IMR-90 (cell line): ENCODE results near the gene PRDX5. TPM values are rescaled to one million over a fixed set of nuclear protein-coding genes. Genes with fewer than 3 reads are reported as not detected.
A peak's percentile ranks its signal among the peaks of the same experiment; 100 is the strongest.

Experiments used
- ATAC-seq: fragments of 200-7000 bp; cut with Tn5 transposase; 2 replicates; pipeline ENCODE4 v1.9.1; 2020; ENCODE audit warnings: low read depth, mild to moderate bottlenecking, moderate library complexity
- BruUV-seq: library from RNA; stranded (reverse); fragments of 400-500 nt; replicated peaks from 2 replicates; lab custom pipeline; 2021; lab: Mats Ljungman, UMichigan
- CTCF ChIA-PET: fragments of 300-600 bp; formaldehyde crosslinking; extraction: SDS; loops from one replicate; lab custom pipeline; 2021; ENCODE audit warnings: antibody characterized with exemption; lab: Yijun Ruan, JAX
- POLR2A ChIA-PET: fragments of 300-600 bp; sonication (Branson Sonifier 250); formaldehyde crosslinking; loops from one replicate; lab custom pipeline; 2022; ENCODE audit warnings: antibody characterized with exemption; ENCODE audit not compliant: unreplicated experiment; lab: Charles Lee
- DNase-seq: peaks from one replicate; pipeline ENCODE4 v3.0.0; 2013
- H2AFZ ChIP-seq: replicated peaks from 2 replicates; pipeline ENCODE3; 2013; ENCODE audit warnings: low read length, mild to moderate bottlenecking; ENCODE audit not compliant: poor library complexity
- H2AK5ac ChIP-seq: 2 replicates; pipeline ENCODE4 v1.6.1; 2013; ENCODE audit warnings: low read depth, low read length, inconsistent platforms
- H2AK9ac ChIP-seq: replicated peaks from 2 replicates; pipeline ENCODE3; 2013; ENCODE audit warnings: mild to moderate bottlenecking, low read depth, low read length, moderate library complexity; ENCODE audit not compliant: poor library complexity
- H2BK120ac ChIP-seq: 2 replicates; pipeline ENCODE4 v1.6.1; 2013; ENCODE audit warnings: low read depth, low read length, inconsistent platforms
- H2BK15ac ChIP-seq: 3 replicates; pipeline ENCODE4 v1.6.1; 2013; ENCODE audit warnings: low read depth, low read length, inconsistent platforms
- H2BK20ac ChIP-seq: 2 replicates; pipeline ENCODE4 v1.6.1; 2013; ENCODE audit warnings: low read depth, mild to moderate bottlenecking, inconsistent platforms, low read length, moderate library complexity
- H2BK5ac ChIP-seq: 2 replicates; pipeline ENCODE4 v1.6.1; 2013; ENCODE audit warnings: mild to moderate bottlenecking, low read depth, low read length, inconsistent platforms; ENCODE audit not compliant: poor library complexity, severe bottlenecking
- H3K14ac ChIP-seq: replicated peaks from 2 replicates; pipeline ENCODE4 v1.6.1; 2013; ENCODE audit warnings: low read depth, low read length, inconsistent platforms
- H3K18ac ChIP-seq: 2 replicates; pipeline ENCODE4 v1.6.1; 2013; ENCODE audit warnings: low read depth, low read length, control low read depth
- H3K23ac ChIP-seq: 2 replicates; pipeline ENCODE4 v1.6.1; 2013; ENCODE audit warnings: low read depth, low read length, inconsistent platforms
- H3K27ac ChIP-seq: 2 replicates; pipeline ENCODE4 v1.5.1; 2013; ENCODE audit warnings: mild to moderate bottlenecking, control low read depth, low read length; ENCODE audit not compliant: insufficient read depth
- H3K27me3 ChIP-seq: 2 replicates; pipeline ENCODE4 v1.6.1; 2013; ENCODE audit warnings: low read length; ENCODE audit not compliant: control insufficient read depth, insufficient read depth
- H3K36me3 ChIP-seq: 2 replicates; pipeline ENCODE4 v1.6.1; 2013; ENCODE audit warnings: low read length, mixed read lengths; ENCODE audit not compliant: control insufficient read depth, insufficient read depth
- H3K4ac ChIP-seq: 2 replicates; pipeline ENCODE4 v1.6.1; 2013; ENCODE audit warnings: low read depth, low read length, inconsistent platforms
- H3K4me1 ChIP-seq: 2 replicates; pipeline ENCODE4 v1.6.1; 2013; ENCODE audit warnings: low read length, mixed read lengths; ENCODE audit not compliant: control insufficient read depth, insufficient read depth
- H3K4me2 ChIP-seq: 2 replicates; pipeline ENCODE4 v1.6.1; 2013; ENCODE audit warnings: low read depth, mild to moderate bottlenecking, control low read depth, low read length, moderate library complexity
- H3K4me3 ChIP-seq: 2 replicates; pipeline ENCODE4 v1.5.1; 2013; ENCODE audit warnings: low read depth, mild to moderate bottlenecking, control low read depth, low read length, moderate library complexity; ENCODE audit not compliant: insufficient read depth
- H3K56ac ChIP-seq: 2 replicates; pipeline ENCODE4 v1.6.1; 2013; ENCODE audit warnings: low read length, inconsistent platforms; ENCODE audit not compliant: insufficient read depth; ENCODE audit errors: extremely low read depth
- H3K79me1 ChIP-seq, 2 experiments: 2 replicates each; pipeline ENCODE4 v1.6.1; 2013; ENCODE audit warnings: low read length in 2 of 2, inconsistent platforms in 1 of 2, low read depth in 1 of 2
- H3K9ac ChIP-seq: 2 replicates; pipeline ENCODE4 v1.6.1; 2013; ENCODE audit warnings: low read depth, low read length, control low read depth
- H3K9me1 ChIP-seq: 2 replicates; pipeline ENCODE4 v1.6.1; 2013; ENCODE audit warnings: low read length, inconsistent platforms; ENCODE audit not compliant: insufficient read depth
- H3K9me3 ChIP-seq: 2 replicates; pipeline ENCODE4 v1.6.1; 2013; ENCODE audit warnings: low read length; ENCODE audit not compliant: control insufficient read depth, insufficient read depth
- H4K20me1 ChIP-seq: 2 replicates; pipeline ENCODE4 v1.6.1; 2013; ENCODE audit warnings: low read length, inconsistent platforms; ENCODE audit not compliant: insufficient read depth
- H4K5ac ChIP-seq: 2 replicates; pipeline ENCODE4 v1.6.1; 2013; ENCODE audit warnings: mild to moderate bottlenecking, low read depth, low read length, control low read depth
- H4K8ac ChIP-seq, 2 experiments: 2 replicates each; pipeline ENCODE4 v1.6.1; 2013; ENCODE audit warnings: low read depth in 2 of 2, low read length in 2 of 2, control low read depth in 1 of 2, inconsistent platforms in 1 of 2
- H4K91ac ChIP-seq: 2 replicates; pipeline ENCODE4 v1.6.1; 2013; ENCODE audit warnings: low read depth, low read length, inconsistent platforms; ENCODE audit not compliant: insufficient read depth
- BHLHE40 ChIP-seq: fragments of 150-350 bp; IDR thresholded peaks from 2 replicates; pipeline ENCODE4 v1.6.1; 2016; ENCODE audit warnings: mild to moderate bottlenecking, low read depth, low read length
- FOS ChIP-seq: fragments of 150-350 bp; IDR thresholded peaks from 2 replicates; pipeline ENCODE4 v1.6.1; 2016; ENCODE audit warnings: low read depth, low read length
- MAZ ChIP-seq: IDR thresholded peaks from 2 replicates; pipeline ENCODE4 v1.6.1; 2012; ENCODE audit warnings: low read depth, mild to moderate bottlenecking, low read length, improper control_type of control experiment, moderate library complexity, borderline replicate concordance
- MXI1 ChIP-seq: IDR thresholded peaks from 2 replicates; pipeline ENCODE4 v1.6.1; 2012; ENCODE audit warnings: low read depth, mild to moderate bottlenecking, low read length, moderate library complexity, borderline replicate concordance
- POLR2A ChIP-seq: IDR thresholded peaks from 2 replicates; pipeline ENCODE4 v1.6.1; 2012; ENCODE audit warnings: mild to moderate bottlenecking, low read depth, low read length
- SMC3 ChIP-seq: fragments of 150-350 bp; IDR thresholded peaks from 2 replicates; pipeline ENCODE4 v1.6.1; 2016; ENCODE audit warnings: low read depth, mild to moderate bottlenecking, antibody characterized with exemption, low read length, moderate library complexity
- WGBS, 2 experiments: methylation state at CpG; one replicate each; pipeline versions ENCODE4 v1.1.5 to v1.1.7; 2013; ENCODE audit warnings: missing lambda C conversion rate in 2 of 2; ENCODE audit not compliant: insufficient read length in 1 of 2; ENCODE audit errors: extremely low coverage in 2 of 2; 5-methylcytosine and 5-hydroxymethylcytosine counted together
- dilution Hi-C: fragments of 300-500 bp; cut with HindIII; formaldehyde crosslinking; loops from one replicate; pipeline ENCODE4 v1.14.3; 2018; ENCODE audit warnings: low sequenced_read_pairs; ENCODE audit not compliant: unreplicated experiment
- in situ Hi-C: fragments of 300-500 bp; cut with MboI; formaldehyde crosslinking; loops from 3 replicates; pipeline ENCODE4 v1.14.3; 2019; ENCODE audit warnings: low sequenced_read_pairs, inconsistent platforms, mixed read lengths
- intact Hi-C: fragments of 100-400 bp; cut with micrococcal nuclease; formaldehyde crosslinking; loops from 2 replicates; pipeline ENCODE4 v1.10.0; 2022
- polyA plus RNA-seq, 3 experiments: library from polyadenylated mRNA; depleted of rRNA; stranded (reverse); fragments of >200 nt; gene quantifications; 2 replicates each; pipeline ENCODE4 v1.2.3, GENCODE V29; 2012; ENCODE audit warnings: low replicate concordance in 1 of 3
- total RNA-seq: library from RNA; depleted of rRNA; stranded (reverse); fragments of >200 nt; gene quantifications from 2 replicates; pipeline ENCODE4 v1.2.3, GENCODE V29; 2012
- TF ChIP-seq, protein P1 (sequence below): conservative IDR thresholded peaks from 2 replicates; pipeline ENCODE4 v1.5.1; 2012; ENCODE audit warnings: mild to moderate bottlenecking, low read depth, low read length, improper control_type of control experiment

The PRDX5 gene
- total and polyA plus RNA-seq, 2 of the 4 experiments (the other 2 are of a cell fraction): 120 to 292 TPM

- peak within 1 kb of the TSS; percentile 99 for H2AK5ac ChIP-seq
- H2BK15ac ChIP-seq: peak within 1 kb of the TSS; percentile 98
- H3K14ac ChIP-seq: peak within 1 kb of the TSS; percentile 97
- WGBS, 2 experiments: 1% methylated on average over 45 of the region's 70 CpGs; no CpG with 5 or more reads in 1 of the 2 experiments
- peak within 1 kb of the TSS; percentile 93 for H2BK120ac ChIP-seq
- no peaks in the 10 kb centered on the region for H4K20me1 ChIP-seq
- peak; percentile 58 for DNase-seq
- peak within 1 kb of the TSS; percentile 91 for H3K27ac ChIP-seq
- intact Hi-C loops (loop anchor here (5.0 kb wide), 1 partner anchor 293 kb away; no protein-coding TSS in a partner anchor), in situ Hi-C loops (no loop called here), dilution Hi-C loops (no loop called here)
- ATAC-seq: peak; percentile 88
- peak within 1 kb of the TSS; percentile 99 for H2AFZ ChIP-seq
- H3K9ac ChIP-seq: peak within 1 kb of the TSS; percentile 94
- peak within 1 kb of the TSS; percentile 94 to 97 for H4K8ac ChIP-seq
- peak within 1 kb of the TSS; percentile 95 for H4K5ac ChIP-seq
- H2BK5ac ChIP-seq: peak within 1 kb of the TSS; percentile 92
- peak within 1 kb of the TSS; percentile 96 for H3K4me2 ChIP-seq
- H3K9me1 ChIP-seq: peaks cover 18% of the 10 kb centered on the region
- peaks cover 27% of the 10 kb centered on the region for H3K4me1 ChIP-seq
- peak within 1 kb of the TSS; percentile 98 for H3K4me3 ChIP-seq
- ChIA-PET POLR2A (no interaction called here), CTCF (no interaction called here)
- H3K56ac ChIP-seq: peak within 1 kb of the TSS; percentile 75
- H2AK9ac ChIP-seq: peak within 1 kb of the TSS; percentile 100
- no TSS peak for BruUV-seq
- no peaks in the 10 kb centered on the region for H3K9me3 ChIP-seq
- peak within 1 kb of the TSS; percentile 90 for H3K23ac ChIP-seq
- peak within 1 kb of the TSS; percentile 59 for H3K18ac ChIP-seq
- H2BK20ac ChIP-seq: peak within 1 kb of the TSS; percentile 49
- peak within 1 kb of the TSS; percentile 99 for H3K4ac ChIP-seq
- H3K79me1 ChIP-seq: peaks cover 6 to 62% of the 10 kb centered on the region in 2 experiments
- TF ChIP-seq POLR2A (peak; percentile 47; the same call in 1 of the 2 replicates), MXI1 (peak; percentile 65; the same call in 1 of the 2 replicates), SMC3 (no peak), MAZ (peak; percentile 65; the same call in 1 of the 2 replicates), BHLHE40 (peak; percentile 85), FOS (peak; percentile 35; the same call in 1 of the 2 replicates)
- TF ChIP-seq, protein P1, sequence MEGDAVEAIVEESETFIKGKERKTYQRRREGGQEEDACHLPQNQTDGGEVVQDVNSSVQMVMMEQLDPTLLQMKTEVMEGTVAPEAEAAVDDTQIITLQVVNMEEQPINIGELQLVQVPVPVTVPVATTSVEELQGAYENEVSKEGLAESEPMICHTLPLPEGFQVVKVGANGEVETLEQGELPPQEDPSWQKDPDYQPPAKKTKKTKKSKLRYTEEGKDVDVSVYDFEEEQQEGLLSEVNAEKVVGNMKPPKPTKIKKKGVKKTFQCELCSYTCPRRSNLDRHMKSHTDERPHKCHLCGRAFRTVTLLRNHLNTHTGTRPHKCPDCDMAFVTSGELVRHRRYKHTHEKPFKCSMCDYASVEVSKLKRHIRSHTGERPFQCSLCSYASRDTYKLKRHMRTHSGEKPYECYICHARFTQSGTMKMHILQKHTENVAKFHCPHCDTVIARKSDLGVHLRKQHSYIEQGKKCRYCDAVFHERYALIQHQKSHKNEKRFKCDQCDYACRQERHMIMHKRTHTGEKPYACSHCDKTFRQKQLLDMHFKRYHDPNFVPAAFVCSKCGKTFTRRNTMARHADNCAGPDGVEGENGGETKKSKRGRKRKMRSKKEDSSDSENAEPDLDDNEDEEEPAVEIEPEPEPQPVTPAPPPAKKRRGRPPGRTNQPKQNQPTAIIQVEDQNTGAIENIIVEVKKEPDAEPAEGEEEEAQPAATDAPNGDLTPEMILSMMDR: no peak
- peaks cover 25% of the 10 kb centered on the region for H3K36me3 ChIP-seq
- peak within 1 kb of the TSS; percentile 98 for H4K91ac ChIP-seq
- no peaks in the 10 kb centered on the region for H3K27me3 ChIP-seq
Observed at GRCh38 chr11:64358907-64359711, 41.2 kb downstream of the PRDX5 start, which contains the start of gene RPS6KA4. Gene RPS6KA4, plus strand, starts transcription at chr11:64359162. Its CDS starts 74 bp downstream, at chr11:64359236.
